IMR-90 (cell line): Measurements from ENCODE around the gene DGKH.

Experiments used
- MAFK ChIP-seq: IDR thresholded peaks from 2 replicates; pipeline ENCODE4 v1.6.1; 2012; ENCODE audit warnings: low read depth, low read length, improper control_type of control experiment
- POLR2A ChIP-seq: IDR thresholded peaks from 2 replicates; pipeline ENCODE4 v1.6.1; 2012; ENCODE audit warnings: mild to moderate bottlenecking, low read depth, low read length
- RAD21 ChIP-seq: IDR thresholded peaks from 2 replicates; pipeline ENCODE4 v1.6.1; 2012; ENCODE audit warnings: low read length, improper control_type of control experiment
- TF ChIP-seq, protein P1 (sequence below): conservative IDR thresholded peaks from 2 replicates; pipeline ENCODE4 v1.5.1; 2012; ENCODE audit warnings: mild to moderate bottlenecking, low read depth, low read length, improper control_type of control experiment

DNA sequence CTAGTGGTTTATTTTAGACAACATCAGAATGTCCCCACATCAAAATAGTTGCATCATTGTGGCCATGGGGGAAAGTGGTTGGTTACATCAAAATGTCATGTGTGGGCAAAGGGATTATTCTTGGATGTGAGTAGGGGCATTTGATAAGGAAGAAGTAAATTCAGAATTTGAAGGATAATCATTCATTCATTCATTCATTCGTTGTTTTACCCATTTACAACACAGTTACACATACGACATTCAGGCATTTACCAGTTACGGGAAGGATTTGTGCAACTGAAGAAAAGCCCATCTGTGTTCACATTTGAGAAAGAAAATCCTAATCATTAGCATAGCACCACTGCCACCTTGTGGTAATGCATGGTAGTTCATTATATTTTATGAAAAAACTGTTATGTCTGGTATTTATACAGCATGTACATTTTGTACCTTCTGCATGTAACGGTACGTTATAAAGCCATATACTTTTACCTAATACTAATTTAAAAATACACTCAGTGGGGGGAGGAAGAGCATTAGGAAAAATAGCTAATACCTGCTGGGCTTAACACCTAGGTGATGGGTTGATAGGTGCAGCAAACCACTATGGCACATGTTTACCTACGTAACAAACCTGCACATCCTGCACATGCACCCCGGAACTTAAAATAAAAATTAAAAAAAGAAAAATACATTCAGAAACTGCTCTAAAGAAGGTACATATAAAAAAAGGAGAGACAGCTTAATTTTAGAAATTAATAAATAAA lies 62.1 kb downstream of the DGKH start:
- TF ChIP-seq, protein P1, sequence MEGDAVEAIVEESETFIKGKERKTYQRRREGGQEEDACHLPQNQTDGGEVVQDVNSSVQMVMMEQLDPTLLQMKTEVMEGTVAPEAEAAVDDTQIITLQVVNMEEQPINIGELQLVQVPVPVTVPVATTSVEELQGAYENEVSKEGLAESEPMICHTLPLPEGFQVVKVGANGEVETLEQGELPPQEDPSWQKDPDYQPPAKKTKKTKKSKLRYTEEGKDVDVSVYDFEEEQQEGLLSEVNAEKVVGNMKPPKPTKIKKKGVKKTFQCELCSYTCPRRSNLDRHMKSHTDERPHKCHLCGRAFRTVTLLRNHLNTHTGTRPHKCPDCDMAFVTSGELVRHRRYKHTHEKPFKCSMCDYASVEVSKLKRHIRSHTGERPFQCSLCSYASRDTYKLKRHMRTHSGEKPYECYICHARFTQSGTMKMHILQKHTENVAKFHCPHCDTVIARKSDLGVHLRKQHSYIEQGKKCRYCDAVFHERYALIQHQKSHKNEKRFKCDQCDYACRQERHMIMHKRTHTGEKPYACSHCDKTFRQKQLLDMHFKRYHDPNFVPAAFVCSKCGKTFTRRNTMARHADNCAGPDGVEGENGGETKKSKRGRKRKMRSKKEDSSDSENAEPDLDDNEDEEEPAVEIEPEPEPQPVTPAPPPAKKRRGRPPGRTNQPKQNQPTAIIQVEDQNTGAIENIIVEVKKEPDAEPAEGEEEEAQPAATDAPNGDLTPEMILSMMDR = peak; percentile 84
- TF ChIP-seq RAD21 (peak; percentile 88), MAFK (no peak), POLR2A (no peak)
